Endometrium (tissue), 2 donors: ENCODE measurements around the gene FAM151A.

Source experiments
- FAIRE-seq: peaks from 2 replicates; lab custom pipeline; 2012; peaks lifted over from hg19 to GRCh38; lab: Jason Lieb, UNC
- donor health status: control.
- donor health status: control.

Gene FAM151A

GRCh38 chr1:54623216-54624007, at the start of gene FAM151A:
FAM151A (minus strand) TSS chr1:54623525; CDS start chr1:54623395, 130 bp downstream.
- FAIRE-seq: no peak

- no peak for FAIRE-seq
Measured at GRCh38 chr1:54671985-54672608, 48.8 kb upstream of the FAM151A start.

GRCh38 chr1:54668567-54668966, 45.2 kb upstream of the FAM151A start:
- FAIRE-seq: no peak

- FAIRE-seq: no peak
Measured at GRCh38 chr1:54667797-54668196, 44.5 kb upstream of the FAM151A start.

- FAIRE-seq: no peak
Measured at GRCh38 chr1:54666333-54666732, 43.0 kb upstream of the FAM151A start.

- FAIRE-seq: no peak
Measured at GRCh38 chr1:54665852-54666251, 42.5 kb upstream of the FAM151A start.

GRCh38 chr1:54664364-54664763, 41.0 kb upstream of the FAM151A start:
- no peak for FAIRE-seq

- no peak for FAIRE-seq
Measured at GRCh38 chr1:54663725-54664124, 40.4 kb upstream of the FAM151A start.

- no peak for FAIRE-seq
Measured at GRCh38 chr1:54658164-54658913, 35.0 kb upstream of the FAM151A start.

- no peak for FAIRE-seq
Measured at GRCh38 chr1:54653036-54653435, 29.7 kb upstream of the FAM151A start.

- FAIRE-seq: no peak
Measured at GRCh38 chr1:54652168-54652567, 28.8 kb upstream of the FAM151A start.

- no peak for FAIRE-seq
Measured at GRCh38 chr1:54651608-54652007, 28.3 kb upstream of the FAM151A start.

- no peak for FAIRE-seq
Measured at GRCh38 chr1:54650417-54650816, 27.1 kb upstream of the FAM151A start.

- FAIRE-seq: no peak
Measured at GRCh38 chr1:54649921-54650320, 26.6 kb upstream of the FAM151A start.

- no peak for FAIRE-seq
Measured at GRCh38 chr1:54649130-54649898, 26.0 kb upstream of the FAM151A start.

GRCh38 chr1:54645806-54646676, 22.7 kb upstream of the FAM151A start:
- no peak for FAIRE-seq

GRCh38 chr1:54643736-54644135, 20.4 kb upstream of the FAM151A start:
- FAIRE-seq: no peak

- no peak for FAIRE-seq
Measured at GRCh38 chr1:54640863-54641836, 17.8 kb upstream of the FAM151A start, which contains the start of gene MROH7. MROH7 (plus strand) TSS chr1:54641786; CDS start chr1:54652927, 11,141 bp downstream.

- no peak for FAIRE-seq
Measured at GRCh38 chr1:54640361-54640760, 17.0 kb upstream of the FAM151A start.
